OCI-LY3 (cell line): ENCODE measurements around the gene L3MBTL1.

ENCODE experiments used
- EZH2phosphoT487 ChIP-seq: fragments of 200-600 bp; shearing (Covaris generic); IDR thresholded peaks from 2 replicates; pipeline ENCODE4 v1.6.1; 2018; ENCODE audit warnings: antibody characterized with exemption, mixed run types, low read depth
- TF ChIP-seq, protein P1 (sequence below): fragments of 200-600, 300-600 bp; sonication (generic); IDR thresholded peaks from 2 replicates; pipeline ENCODE4 v1.5.1; 2014; ENCODE audit warnings: antibody characterized with exemption, low read length, low read depth

DNA sequence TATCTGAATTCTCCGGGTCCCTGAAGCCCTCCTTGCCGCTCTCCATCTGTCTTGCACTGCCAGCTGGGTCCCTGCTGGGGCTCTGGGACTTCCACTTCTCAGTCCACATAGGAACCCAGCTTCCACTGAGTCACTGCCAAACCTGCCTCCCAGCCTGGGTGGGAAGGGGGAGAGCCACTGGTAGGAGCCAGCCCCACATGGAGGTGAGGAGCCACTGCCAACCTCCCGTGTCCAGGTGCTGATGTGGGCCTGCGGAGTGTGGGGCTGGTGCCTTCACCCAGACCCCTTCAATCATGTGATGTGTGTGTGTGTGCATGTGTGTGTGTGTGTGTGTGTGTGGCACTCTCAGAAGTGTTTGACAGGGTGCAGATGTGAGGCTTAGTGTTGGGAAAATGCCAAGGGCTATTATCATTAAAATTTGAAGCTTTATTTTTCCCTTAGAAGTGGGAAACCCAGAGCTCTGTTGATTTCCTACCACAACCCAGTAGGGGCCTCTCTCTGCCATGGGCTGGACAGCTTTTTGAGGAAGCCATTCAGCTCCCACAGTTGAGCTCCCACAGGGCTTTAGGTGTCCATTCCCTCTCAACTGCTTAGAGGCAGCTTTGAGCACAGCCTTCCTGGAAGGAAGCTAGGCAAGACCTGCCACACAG is 42.0 kb downstream of the L3MBTL1 start:
- TF ChIP-seq, protein P1, sequence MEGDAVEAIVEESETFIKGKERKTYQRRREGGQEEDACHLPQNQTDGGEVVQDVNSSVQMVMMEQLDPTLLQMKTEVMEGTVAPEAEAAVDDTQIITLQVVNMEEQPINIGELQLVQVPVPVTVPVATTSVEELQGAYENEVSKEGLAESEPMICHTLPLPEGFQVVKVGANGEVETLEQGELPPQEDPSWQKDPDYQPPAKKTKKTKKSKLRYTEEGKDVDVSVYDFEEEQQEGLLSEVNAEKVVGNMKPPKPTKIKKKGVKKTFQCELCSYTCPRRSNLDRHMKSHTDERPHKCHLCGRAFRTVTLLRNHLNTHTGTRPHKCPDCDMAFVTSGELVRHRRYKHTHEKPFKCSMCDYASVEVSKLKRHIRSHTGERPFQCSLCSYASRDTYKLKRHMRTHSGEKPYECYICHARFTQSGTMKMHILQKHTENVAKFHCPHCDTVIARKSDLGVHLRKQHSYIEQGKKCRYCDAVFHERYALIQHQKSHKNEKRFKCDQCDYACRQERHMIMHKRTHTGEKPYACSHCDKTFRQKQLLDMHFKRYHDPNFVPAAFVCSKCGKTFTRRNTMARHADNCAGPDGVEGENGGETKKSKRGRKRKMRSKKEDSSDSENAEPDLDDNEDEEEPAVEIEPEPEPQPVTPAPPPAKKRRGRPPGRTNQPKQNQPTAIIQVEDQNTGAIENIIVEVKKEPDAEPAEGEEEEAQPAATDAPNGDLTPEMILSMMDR = no peak
- no peak for TF ChIP-seq EZH2phosphoT487
